H1 (cell line): ENCODE measurements around the gene SNX17. TPM values are rescaled to one million over a fixed set of nuclear protein-coding genes. Genes with fewer than 3 reads are reported as not detected.

Experiments used
- EGR1 ChIP-seq: IDR thresholded peaks from 2 replicates; pipeline ENCODE4 v1.6.1; 2011; ENCODE audit warnings: low read depth, low read length, borderline replicate concordance
- RBBP5 ChIP-seq: IDR thresholded peaks from 2 replicates; pipeline ENCODE4 v1.7.1; 2012; ENCODE audit warnings: low read depth, mild to moderate bottlenecking, inconsistent platforms, low read length, moderate library complexity, borderline replicate concordance
- SRF ChIP-seq: IDR thresholded peaks from 2 replicates; pipeline ENCODE4 v1.6.1; 2011; ENCODE audit warnings: mild to moderate bottlenecking, low read depth, low read length, moderate library complexity
- TAF1 ChIP-seq: IDR thresholded peaks from 2 replicates; pipeline ENCODE4 v1.6.1; 2011; ENCODE audit warnings: mild to moderate bottlenecking, low read depth, low read length
- polyA plus RNA-seq, 7 experiments: library from polyadenylated mRNA; depleted of rRNA in 3 of 7; stranded (reverse) in 5 of 7; unstranded in 2 of 7; fragments of >200 nt in 5 of 7; fragments of 200-250 nt in 2 of 7; gene quantifications; 1 replicate in 5 of 7; 2 replicates in 1 of 7; 4 replicates in 1 of 7; pipeline versions ENCODE4 v1.2.1 to v1.2.3, GENCODE V29; 2011 to 2013; ENCODE audit warnings: missing spikeins in 2 of 7, mixed read lengths in 2 of 7
- total RNA-seq: library from RNA; stranded (reverse); fragmentation: NEBNext Ultra II Directional; extraction: Animal tissue kit (Norgen Biotek cat#: 25700); gene quantifications from 2 replicates; pipeline ENCODE4 v1.2.1, GENCODE V29; 2021

Gene SNX17
- total and polyA plus RNA-seq, 2 of the 8 experiments (the other 6 are each of a cell fraction or from before 2014, with no cell fraction given), result 54.9 to 66.2 TPM

GRCh38 chr2:27322766-27323595, 47.4 kb upstream of the SNX17 start, which contains the start of gene MPV17 (continued):
- no peak for TF ChIP-seq EGR1
- TF ChIP-seq SRF, result no peak
- peak; percentile 79 for TF ChIP-seq TAF1
- no peak for TF ChIP-seq RBBP5
